ENCODE data around the gene LRP5.
"Not testable (repeated sequence)": the region's sequence is repeated elsewhere in the genome, so short reads cannot be mapped to it uniquely, and the experiment has no call there.

LRP5 gene

DNA sequence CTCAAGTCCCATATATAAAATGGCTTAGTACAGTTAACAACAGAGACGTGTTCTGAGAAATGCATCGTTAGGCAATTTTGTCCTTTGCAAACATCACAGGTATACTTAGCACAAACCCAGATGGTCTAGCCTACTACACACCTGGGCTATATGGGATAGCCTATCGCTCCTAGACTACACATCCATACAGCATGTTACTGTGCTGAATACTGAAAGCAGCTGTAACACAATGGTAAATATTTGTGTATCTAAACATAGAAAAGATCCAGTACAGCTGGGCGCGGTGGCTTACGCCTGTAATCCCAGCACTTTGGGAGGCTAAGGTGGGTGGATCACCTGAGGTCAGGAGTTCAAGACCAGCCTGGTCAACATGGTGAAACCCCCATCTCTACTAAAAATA lies 145.9 kb downstream of the LRP5 start:
- not testable (repeated sequence) for H3K9ac ChIP-seq (ENCODE audit: low read depth, low read length, poor library complexity); H3K27ac ChIP-seq (replicated peaks; ENCODE audit: low read length); H4K91ac ChIP-seq (ENCODE audit: low read depth, low read length, poor library complexity); H3K18ac ChIP-seq (ENCODE audit: low read length); H4K8ac ChIP-seq (ENCODE audit: low read depth, low read length); H2BK15ac ChIP-seq (ENCODE audit: low read length); H3K9me3 ChIP-seq (replicated peaks in 1 of 2; ENCODE audit: control insufficient read depth in 2 of 2, insufficient read depth in 1 of 2, low read depth in 1 of 2, low read length in 2 of 2); H2AK5ac ChIP-seq (ENCODE audit: low read depth, low read length); DNase-seq (ENCODE audit: low spot score); H3K14ac ChIP-seq (ENCODE audit: low read length); H3K4me3 ChIP-seq (ENCODE audit: low read length in 2 of 2); H3K79me1 ChIP-seq (ENCODE audit: low read depth, low read length); H2AFZ ChIP-seq (ENCODE audit: low read length); H3K27me3 ChIP-seq (ENCODE audit: control insufficient read depth in 3 of 3, insufficient read depth in 3 of 3, low read depth in 1 of 3, low read length in 3 of 3); H3K23ac ChIP-seq (ENCODE audit: low read depth, low read length, poor library complexity); H3K4ac ChIP-seq (ENCODE audit: low read length); H2BK120ac ChIP-seq (ENCODE audit: low read depth, low read length); H2BK5ac ChIP-seq (ENCODE audit: low read length); H2BK12ac ChIP-seq (ENCODE audit: low read length); H3K4me2 ChIP-seq (ENCODE audit: insufficient read depth, low read length, poor library complexity, severe bottlenecking)
- H3K4me1 ChIP-seq (ENCODE audit: control insufficient read depth in 2 of 2, insufficient read depth in 1 of 2, low read depth in 1 of 2, low read length in 2 of 2), result peaks cover 7 to 13% of the 10 kb centered on the region in 2 donors
- H3K36me3 ChIP-seq (replicated peaks in 1 of 2; ENCODE audit: control insufficient read depth in 2 of 2, insufficient read depth in 2 of 2, low read length in 2 of 2), result peaks cover 0 to 13% of the 10 kb centered on the region in 2 donors
- WGBS, 2 donors (ENCODE audit: extremely low coverage in 2 of 2, insufficient read length in 2 of 2, insufficient replicate concordance in 1 of 2), result no CpG with 5 or more reads among the region's 6 CpGs

DNA sequence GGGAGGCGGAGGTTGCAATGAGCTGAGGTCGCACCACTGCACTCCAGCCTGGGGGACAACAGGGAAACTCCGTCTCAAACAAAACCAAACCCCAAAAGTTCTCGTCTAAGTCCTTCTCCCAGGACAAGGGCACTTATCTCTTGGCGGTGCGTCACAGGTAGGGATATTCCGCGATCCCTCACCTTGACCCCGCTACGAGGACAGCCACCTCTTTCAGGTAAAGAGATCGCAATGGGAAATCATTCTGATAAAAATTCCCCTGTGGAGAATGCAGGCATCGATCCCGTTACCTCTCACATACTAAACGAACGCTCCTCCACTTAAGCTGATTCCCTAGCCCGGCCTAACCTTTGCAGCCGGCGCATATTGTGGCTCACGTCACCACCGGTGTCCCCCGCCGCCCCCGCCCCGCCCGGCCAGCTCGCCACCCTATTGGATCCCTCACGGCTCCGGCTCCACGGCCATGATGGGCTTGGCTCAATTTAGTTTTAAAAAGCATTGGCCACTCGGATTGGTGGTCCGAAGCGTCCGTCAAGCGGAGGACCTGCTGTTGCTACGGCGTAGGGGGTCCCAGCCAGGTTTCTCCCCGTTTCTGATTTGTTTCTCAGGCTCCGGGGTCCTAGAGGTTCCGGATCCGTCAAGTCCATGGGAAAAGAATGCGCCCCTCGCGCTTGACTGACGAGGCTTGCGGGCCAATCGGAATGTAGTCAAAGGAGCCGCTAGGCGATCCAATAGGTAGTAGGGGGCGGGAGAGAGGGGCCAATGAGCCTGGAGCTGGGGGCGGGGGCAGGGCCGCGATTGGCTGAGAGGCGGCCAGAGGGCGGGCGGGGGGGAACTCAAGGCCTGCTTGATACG lies 147.7 kb downstream of the LRP5 start:
- H4K91ac ChIP-seq (ENCODE audit: low read depth, low read length, poor library complexity), result no peak overlapping the region
- H2AFZ ChIP-seq (ENCODE audit: low read length), result peak overlapping the region; percentile 84
- no peak overlapping the region for H3K14ac ChIP-seq (ENCODE audit: low read length)
- peaks cover 2 to 23% of the 10 kb centered on the region in 2 donors for H3K36me3 ChIP-seq (replicated peaks in 1 of 2; ENCODE audit: control insufficient read depth in 2 of 2, insufficient read depth in 2 of 2, low read length in 2 of 2)
- no peak overlapping the region for H2BK5ac ChIP-seq (ENCODE audit: low read length)
- no peak overlapping the region for H2BK12ac ChIP-seq (ENCODE audit: low read length)
- H3K18ac ChIP-seq (ENCODE audit: low read length), result peak overlapping the region; percentile 19
- no peak overlapping the region for H3K4ac ChIP-seq (ENCODE audit: low read length)
- WGBS, 2 donors (ENCODE audit: extremely low coverage in 2 of 2, insufficient read length in 2 of 2, insufficient replicate concordance in 1 of 2), result no CpG with 5 or more reads among the region's 56 CpGs
- peak overlapping the region; percentile 94 to 95 for H3K4me3 ChIP-seq (ENCODE audit: low read length in 2 of 2)
- no peak overlapping the region for H2BK15ac ChIP-seq (ENCODE audit: low read length)
- no peaks in the 10 kb centered on the region for H3K9me3 ChIP-seq (replicated peaks in 1 of 2; ENCODE audit: control insufficient read depth in 2 of 2, insufficient read depth in 1 of 2, low read depth in 1 of 2, low read length in 2 of 2)
- H3K4me1 ChIP-seq (ENCODE audit: control insufficient read depth in 2 of 2, insufficient read depth in 1 of 2, low read depth in 1 of 2, low read length in 2 of 2), result peaks cover 4 to 13% of the 10 kb centered on the region in 2 donors
- H2BK120ac ChIP-seq (ENCODE audit: low read depth, low read length), result no peak overlapping the region
- H3K79me1 ChIP-seq (ENCODE audit: low read depth, low read length), result peaks cover 7% of the 10 kb centered on the region
- H3K4me2 ChIP-seq (ENCODE audit: insufficient read depth, low read length, poor library complexity, severe bottlenecking), result peak overlapping the region; percentile 57
- H3K23ac ChIP-seq (ENCODE audit: low read depth, low read length, poor library complexity), result peak overlapping the region; percentile 98
- peak; percentile 99 for DNase-seq (ENCODE audit: low spot score)
- H3K27me3 ChIP-seq (ENCODE audit: control insufficient read depth in 3 of 3, insufficient read depth in 3 of 3, low read depth in 1 of 3, low read length in 3 of 3), result no peaks in the 10 kb centered on the region
- peak overlapping the region; percentile 92 for H3K27ac ChIP-seq (replicated peaks; ENCODE audit: low read length)
- H2AK5ac ChIP-seq (ENCODE audit: low read depth, low read length), result no peak overlapping the region
- no peak overlapping the region for H4K8ac ChIP-seq (ENCODE audit: low read depth, low read length)
- no peak overlapping the region for H3K9ac ChIP-seq (ENCODE audit: low read depth, low read length, poor library complexity)

DNA sequence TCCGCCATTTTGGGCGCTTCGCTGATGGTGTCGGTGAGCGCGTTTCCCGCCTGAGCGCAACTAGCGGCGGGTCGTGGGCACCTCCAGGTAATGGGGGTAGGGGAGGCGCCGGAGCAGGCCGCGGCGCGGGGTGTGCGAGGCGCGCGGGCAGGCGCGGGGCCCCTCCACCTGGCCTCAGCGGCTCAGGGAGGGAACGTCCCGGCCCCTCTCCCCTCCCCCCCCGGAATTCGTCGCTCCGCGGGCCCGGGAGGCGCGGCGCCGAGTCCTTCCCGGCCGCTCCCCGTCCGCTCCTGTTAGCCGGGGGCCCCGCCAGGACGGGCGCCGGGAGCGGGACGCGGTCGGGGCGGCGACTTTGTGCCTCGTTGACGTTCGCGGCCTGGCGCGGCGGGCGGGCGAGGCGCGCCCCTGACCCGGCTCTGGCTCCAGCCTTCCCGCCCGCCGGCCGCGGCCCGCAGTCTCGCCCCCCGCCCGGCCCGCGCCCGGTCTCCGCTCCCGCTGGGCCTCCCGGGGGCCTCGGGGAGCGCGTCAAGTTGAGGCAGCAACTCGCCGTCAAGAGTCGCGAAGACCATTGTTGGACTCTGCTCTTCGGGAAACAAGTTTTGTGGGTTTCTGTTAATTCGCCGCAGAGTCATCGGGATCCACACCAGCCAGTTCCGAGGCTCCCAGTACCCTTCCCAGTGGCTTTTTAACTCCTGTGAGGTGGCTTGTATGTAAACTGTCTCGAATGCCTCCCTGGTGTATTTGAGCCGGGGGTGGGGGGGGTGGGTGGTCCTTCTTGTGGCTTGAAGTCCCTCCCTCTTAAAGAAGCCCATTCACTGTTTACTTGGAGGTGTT lies 148.6 kb downstream of the LRP5 start, which contains the start of gene PPP6R3:
Gene PPP6R3, plus strand, starts transcription at position 12 of the 834 bp plus-strand sequence. CDS start 76,913 bp downstream, outside the sequence.
- H3K4me2 ChIP-seq (ENCODE audit: insufficient read depth, low read length, poor library complexity, severe bottlenecking), result peak within 1 kb of the TSS; percentile 57
- no peak within 1 kb of the TSS for H3K4ac ChIP-seq (ENCODE audit: low read length)
- no peak for DNase-seq (ENCODE audit: low spot score)
- no peaks in the 10 kb centered on the region for H3K27me3 ChIP-seq (ENCODE audit: control insufficient read depth in 3 of 3, insufficient read depth in 3 of 3, low read depth in 1 of 3, low read length in 3 of 3)
- H4K8ac ChIP-seq (ENCODE audit: low read depth, low read length), result no peak within 1 kb of the TSS
- peaks cover 2 to 31% of the 10 kb centered on the region in 2 donors for H3K36me3 ChIP-seq (replicated peaks in 1 of 2; ENCODE audit: control insufficient read depth in 2 of 2, insufficient read depth in 2 of 2, low read length in 2 of 2)
- peak within 1 kb of the TSS; percentile 84 for H2AFZ ChIP-seq (ENCODE audit: low read length)
- peak within 1 kb of the TSS; percentile 92 for H3K27ac ChIP-seq (replicated peaks; ENCODE audit: low read length)
- H3K79me1 ChIP-seq (ENCODE audit: low read depth, low read length), result peaks cover 7% of the 10 kb centered on the region
- H3K18ac ChIP-seq (ENCODE audit: low read length), result peak within 1 kb of the TSS; percentile 97
- peak within 1 kb of the TSS; percentile 98 for H3K23ac ChIP-seq (ENCODE audit: low read depth, low read length, poor library complexity)
- H3K9ac ChIP-seq (ENCODE audit: low read depth, low read length, poor library complexity), result peak within 1 kb of the TSS; percentile 98
- WGBS, 2 donors (ENCODE audit: extremely low coverage in 2 of 2, insufficient read length in 2 of 2, insufficient replicate concordance in 1 of 2), result no CpG with 5 or more reads among the region's 92 CpGs
- peaks cover 4 to 13% of the 10 kb centered on the region in 2 donors for H3K4me1 ChIP-seq (ENCODE audit: control insufficient read depth in 2 of 2, insufficient read depth in 1 of 2, low read depth in 1 of 2, low read length in 2 of 2)
- no peak within 1 kb of the TSS for H4K91ac ChIP-seq (ENCODE audit: low read depth, low read length, poor library complexity)
- H3K9me3 ChIP-seq (replicated peaks in 1 of 2; ENCODE audit: control insufficient read depth in 2 of 2, insufficient read depth in 1 of 2, low read depth in 1 of 2, low read length in 2 of 2), result peaks cover 0 to 5% of the 10 kb centered on the region in 2 donors
- peak within 1 kb of the TSS; percentile 89 for H2AK5ac ChIP-seq (ENCODE audit: low read depth, low read length)
- no peak within 1 kb of the TSS for H2BK120ac ChIP-seq (ENCODE audit: low read depth, low read length)
- H2BK12ac ChIP-seq (ENCODE audit: low read length), result no peak within 1 kb of the TSS
- peak within 1 kb of the TSS; percentile 94 to 95 for H3K4me3 ChIP-seq (ENCODE audit: low read length in 2 of 2)
- H2BK5ac ChIP-seq (ENCODE audit: low read length), result peak within 1 kb of the TSS; percentile 63
- H2BK15ac ChIP-seq (ENCODE audit: low read length), result no peak within 1 kb of the TSS
- H3K14ac ChIP-seq (ENCODE audit: low read length), result peak within 1 kb of the TSS; percentile 76

GRCh38 chr11:68461575-68461917 lies 149.2 kb downstream of the LRP5 start:
- Histone ChIP-seq H3K4me2 (ENCODE audit: insufficient read depth, low read length, poor library complexity, severe bottlenecking) (peak overlapping the region; percentile 55), H2BK5ac (ENCODE audit: low read length) (no peak overlapping the region), H2BK15ac (ENCODE audit: low read length) (no peak overlapping the region), H3K9me3 (replicated peaks in 1 of 2; ENCODE audit: control insufficient read depth in 2 of 2, insufficient read depth in 1 of 2, low read depth in 1 of 2, low read length in 2 of 2) (peaks cover 0 to 7% of the 10 kb centered on the region in 2 donors), H3K36me3 (replicated peaks in 1 of 2; ENCODE audit: control insufficient read depth in 2 of 2, insufficient read depth in 2 of 2, low read length in 2 of 2) (peaks cover 2 to 34% of the 10 kb centered on the region in 2 donors), H3K4me1 (ENCODE audit: control insufficient read depth in 2 of 2, insufficient read depth in 1 of 2, low read depth in 1 of 2, low read length in 2 of 2) (peaks cover 4 to 13% of the 10 kb centered on the region in 2 donors), H3K9ac (ENCODE audit: low read depth, low read length, poor library complexity) (no peak overlapping the region), H4K91ac (ENCODE audit: low read depth, low read length, poor library complexity) (no peak overlapping the region), H4K8ac (ENCODE audit: low read depth, low read length) (no peak overlapping the region), H2BK120ac (ENCODE audit: low read depth, low read length) (no peak overlapping the region), H2BK12ac (ENCODE audit: low read length) (no peak overlapping the region), H3K27me3 (ENCODE audit: control insufficient read depth in 3 of 3, insufficient read depth in 3 of 3, low read depth in 1 of 3, low read length in 3 of 3) (no peaks in the 10 kb centered on the region), H2AFZ (ENCODE audit: low read length) (no peak overlapping the region), H3K14ac (ENCODE audit: low read length) (no peak overlapping the region), H3K18ac (ENCODE audit: low read length) (no peak overlapping the region), H3K4me3 (ENCODE audit: low read length in 2 of 2) (peak overlapping the region; percentile 94 to 95), H2AK5ac (ENCODE audit: low read depth, low read length) (no peak overlapping the region), H3K4ac (ENCODE audit: low read length) (no peak overlapping the region), H3K27ac (replicated peaks; ENCODE audit: low read length) (no peak overlapping the region), H3K79me1 (ENCODE audit: low read depth, low read length) (peaks cover 7% of the 10 kb centered on the region), H3K23ac (ENCODE audit: low read depth, low read length, poor library complexity) (no peak overlapping the region)
- WGBS, 2 donors (ENCODE audit: extremely low coverage in 2 of 2, insufficient read length in 2 of 2, insufficient replicate concordance in 1 of 2), result no CpG with 5 or more reads among the region's 12 CpGs
- DNase-seq (ENCODE audit: low spot score), result no peak

All from neuronal stem cell (in vitro differentiated cells).